Endothelial cell (in vitro differentiated cells): ENCODE measurements around the gene BNIPL. TPM values are rescaled to one million over a fixed set of nuclear protein-coding genes. Genes with fewer than 3 reads are reported as not detected.

Source experiments
- DNase-seq: peaks from one replicate; pipeline ENCODE4 v3.0.0; 2021; ENCODE audit warnings: low spot score
- H3K27ac Mint-ChIP-seq: one replicate; pipeline ENCODE4 v1.8.0; 2021; ENCODE audit warnings: mixed read lengths, inconsistent platforms; ENCODE audit not compliant: unreplicated experiment
- H3K27me3 Mint-ChIP-seq: one replicate; pipeline ENCODE4 v1.8.0; 2021; ENCODE audit warnings: mild to moderate bottlenecking, moderate library complexity, mixed read lengths, inconsistent platforms; ENCODE audit not compliant: unreplicated experiment
- H3K36me3 Mint-ChIP-seq: one replicate; pipeline ENCODE4 v1.8.0; 2021; ENCODE audit warnings: mild to moderate bottlenecking, low read depth, mixed read lengths, inconsistent platforms; ENCODE audit not compliant: unreplicated experiment
- H3K4me1 Mint-ChIP-seq: one replicate; pipeline ENCODE4 v1.8.0; 2021; ENCODE audit warnings: mild to moderate bottlenecking, mixed read lengths, inconsistent platforms; ENCODE audit not compliant: unreplicated experiment
- H3K4me3 Mint-ChIP-seq: one replicate; pipeline ENCODE4 v1.8.0; 2021; ENCODE audit warnings: mild to moderate bottlenecking, mixed read lengths, inconsistent platforms; ENCODE audit not compliant: unreplicated experiment
- H3K9me3 Mint-ChIP-seq: one replicate; pipeline ENCODE4 v1.8.0; 2021; ENCODE audit warnings: mixed read lengths, inconsistent platforms; ENCODE audit not compliant: unreplicated experiment
- CTCF ChIP-seq: fragments of 200-600 bp; sonication (generic); IDR thresholded peaks from one replicate; pipeline ENCODE4 v1.5.0; 2021; ENCODE audit warnings: antibody characterized with exemption; ENCODE audit not compliant: unreplicated experiment
- total RNA-seq: library from RNA; stranded (reverse); fragmentation: NEBNext Ultra II Directional; extraction: Animal tissue kit (Norgen Biotek cat#: 25700); gene quantifications from one replicate; pipeline ENCODE4 v1.2.1, GENCODE V29; 2021; ENCODE audit not compliant: unreplicated experiment

Gene BNIPL
- total RNA-seq, 1 donor from 2014 or later: 1.5 TPM

- H3K27me3 Mint-ChIP-seq: peaks cover 10% of the 10 kb centered on the region
- H3K4me1 Mint-ChIP-seq: peaks cover 59% of the 10 kb centered on the region
- peak; percentile 45 for DNase-seq
Observed at GRCh38 chr1:151060007-151060656, 23.7 kb downstream of the BNIPL start, which contains the start of gene MLLT11. Gene MLLT11, plus strand, starts transcription at chr1:151060397. Its CDS starts 6,828 bp downstream, at chr1:151067225.

GRCh38 chr1:151060657-151061421, 24.5 kb downstream of the BNIPL start:
- no peak for DNase-seq
- H3K4me1 Mint-ChIP-seq: peaks cover 56% of the 10 kb centered on the region
- H3K4me3 Mint-ChIP-seq: peak overlapping the region; percentile 98
- H3K36me3 Mint-ChIP-seq: peaks cover 30% of the 10 kb centered on the region
- no peaks in the 10 kb centered on the region for H3K9me3 Mint-ChIP-seq
- no peak for TF ChIP-seq CTCF
- H3K27me3 Mint-ChIP-seq: peaks cover 10% of the 10 kb centered on the region
- H3K27ac Mint-ChIP-seq: peak overlapping the region; percentile 91

More at GRCh38 chr1:151060007-151060656, 23.7 kb downstream of the BNIPL start, which contains the start of gene MLLT11:
- H3K4me3 Mint-ChIP-seq: peak within 1 kb of the TSS; percentile 98
- no peak for TF ChIP-seq CTCF
- peak within 1 kb of the TSS; percentile 97 for H3K27ac Mint-ChIP-seq
- peaks cover 28% of the 10 kb centered on the region for H3K36me3 Mint-ChIP-seq
- no peaks in the 10 kb centered on the region for H3K9me3 Mint-ChIP-seq

- Mint-ChIP-seq H3K27me3 (peaks cover 10% of the 10 kb centered on the region), H3K36me3 (peaks cover 30% of the 10 kb centered on the region), H3K27ac (peak overlapping the region; percentile 28), H3K4me3 (peak overlapping the region; percentile 98), H3K9me3 (no peaks in the 10 kb centered on the region), H3K4me1 (peaks cover 48% of the 10 kb centered on the region)
- no peak for DNase-seq
- TF ChIP-seq CTCF: no peak
Observed at GRCh38 chr1:151061704-151062103, 25.3 kb downstream of the BNIPL start.

- Mint-ChIP-seq H3K4me3 (peak overlapping the region; percentile 98), H3K27me3 (peaks cover 4% of the 10 kb centered on the region), H3K4me1 (peaks cover 36% of the 10 kb centered on the region), H3K36me3 (peaks cover 22% of the 10 kb centered on the region), H3K27ac (peak overlapping the region; percentile 39), H3K9me3 (no peaks in the 10 kb centered on the region)
- TF ChIP-seq CTCF: no peak
- no peak for DNase-seq
Observed at GRCh38 chr1:151062741-151063371, 26.5 kb downstream of the BNIPL start.
